Measurements from ENCODE around the gene SIL1. TPM values are rescaled to one million over a fixed set of nuclear protein-coding genes. Genes with fewer than 3 reads are reported as not detected.

Gene SIL1
- total and polyA plus RNA-seq, 2 of the 8 experiments (the other 6 are each of a cell fraction or from before 2014, with no cell fraction given), result 8.3 to 12.8 TPM

DNA sequence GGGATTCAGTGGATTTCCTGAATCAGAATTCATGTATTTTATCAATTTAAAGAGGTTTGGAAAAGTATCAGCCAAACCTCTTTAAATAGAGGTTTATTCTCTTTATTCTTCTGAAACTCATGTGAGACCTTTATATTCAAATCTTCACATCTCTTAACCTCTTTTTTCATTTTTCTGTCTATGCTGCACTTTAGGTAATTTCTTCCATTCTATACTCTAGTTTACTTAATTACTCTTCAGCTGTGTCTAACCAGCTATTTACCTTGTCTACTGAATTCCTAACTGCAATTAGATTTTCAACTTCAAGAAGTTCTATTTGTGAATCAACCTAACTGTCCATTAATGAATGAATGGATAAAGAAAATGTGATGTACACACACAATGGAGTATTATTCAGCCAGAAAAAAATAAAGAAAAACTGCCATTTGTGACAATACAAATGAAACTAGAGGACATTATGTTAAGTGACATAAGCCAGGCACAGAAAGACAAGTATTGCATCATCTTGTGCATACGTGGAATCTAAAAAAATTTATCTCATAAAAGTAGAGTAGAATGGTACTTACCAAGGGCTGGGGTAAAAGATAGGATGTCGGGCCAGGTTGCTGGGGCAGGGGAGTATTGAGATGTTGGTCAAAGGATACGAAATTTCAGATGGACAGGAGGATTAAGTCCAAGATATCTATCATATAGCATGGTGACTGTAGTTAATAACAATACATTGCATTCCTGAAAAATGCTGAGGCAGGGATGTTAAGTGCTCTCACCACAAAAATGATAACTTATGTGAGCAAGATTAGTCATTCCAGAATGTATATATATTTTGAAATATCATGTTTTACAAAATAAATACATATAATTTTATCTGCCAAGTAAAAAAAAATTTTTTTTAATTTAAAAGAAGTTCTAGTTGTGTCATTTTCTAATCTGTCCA, 193.5 kb downstream of the SIL1 start:
- H2AFZ ChIP-seq (ENCODE audit: low read length), result no peak overlapping the region
- no peak overlapping the region for H2BK5ac ChIP-seq (ENCODE audit: low read depth, low read length)
- H3K27ac ChIP-seq (ENCODE audit: low read depth, low read length), result no peak overlapping the region
- H3K36me3 ChIP-seq (ENCODE audit: control insufficient read depth in 2 of 4, insufficient read depth in 4 of 4, low read length in 3 of 4), result no peaks in the 10 kb centered on the region
- H3K9ac ChIP-seq (replicated peaks in 1 of 4; ENCODE audit: extremely low read depth in 1 of 4, low read depth in 3 of 4, low read length in 3 of 4), result no peak overlapping the region
- no peak overlapping the region for H3K4me3 ChIP-seq (ENCODE audit: extremely low read depth in 1 of 4, insufficient read depth in 2 of 4, low read depth in 3 of 4, low read length in 4 of 4)
- H3K27me3 ChIP-seq (replicated peaks in 1 of 4; ENCODE audit: control insufficient read depth in 3 of 4, extremely low read depth in 1 of 4, insufficient read depth in 3 of 4, low read length in 3 of 4), result no peaks in the 10 kb centered on the region
- H4K91ac ChIP-seq (replicated peaks; ENCODE audit: insufficient read length, low read length), result no peak overlapping the region
- FAIRE-seq (no peak), DNase-seq (ENCODE audit: low read depth in 1 of 2, low spot score in 2 of 2) (no peak)
- no peak overlapping the region for H3K4me2 ChIP-seq (ENCODE audit: insufficient read depth in 1 of 2, low read depth in 2 of 2, low read length in 2 of 2)
- H2BK12ac ChIP-seq (ENCODE audit: low read depth, low read length), result no peak overlapping the region
- no peak overlapping the region for H2BK20ac ChIP-seq (ENCODE audit: low read length)
- no peak overlapping the region for H3K18ac ChIP-seq (ENCODE audit: extremely low read depth, low read length)
- no peak overlapping the region for H3K23ac ChIP-seq (ENCODE audit: insufficient read length)
- H3K4me1 ChIP-seq (replicated peaks in 1 of 4; ENCODE audit: control insufficient read depth in 3 of 4, insufficient read depth in 4 of 4, low read length in 3 of 4), result no peaks in the 10 kb centered on the region
- ChIA-PET CTCF (ENCODE audit: partially characterized antibody) (interaction anchor here (0.6 to 0.7 kb wide), 2 partner anchors 256 to 333 kb away, joined by 3 read pairs; no protein-coding TSS in a partner anchor), POLR2A (ENCODE audit: partially characterized antibody) (no interaction called here)
- H3K79me1 ChIP-seq (ENCODE audit: low read depth, low read length), result no peaks in the 10 kb centered on the region
- H3K14ac ChIP-seq (ENCODE audit: insufficient read length), result no peak overlapping the region
- H3K9me3 ChIP-seq (ENCODE audit: insufficient read depth in 2 of 2, low read depth in 1 of 2, low read length in 1 of 2), result no peaks in the 10 kb centered on the region
- H3K79me2 ChIP-seq (ENCODE audit: control insufficient read depth in 1 of 2, insufficient read depth in 2 of 2, low read length in 2 of 2), result no peaks in the 10 kb centered on the region
- no peak overlapping the region for H2BK120ac ChIP-seq (replicated peaks; ENCODE audit: low read depth, low read length)
- TF ChIP-seq CEBPB (IDR thresholded peaks at IDR 0.05; ENCODE audit: low read depth, low read length) (peak; percentile 21; the same call in 1 of the 2 replicates), PHF8 (conservative IDR thresholded peaks at IDR 0.05; ENCODE audit: low read depth, low read length) (no peak), SAP30 (IDR thresholded peaks at IDR 0.05; ENCODE audit: insufficient read depth, insufficient replicate concordance, low read length) (no peak), CHD2 (IDR thresholded peaks at IDR 0.05; ENCODE audit: low read length) (no peak)
- TF ChIP-seq, protein P1, sequence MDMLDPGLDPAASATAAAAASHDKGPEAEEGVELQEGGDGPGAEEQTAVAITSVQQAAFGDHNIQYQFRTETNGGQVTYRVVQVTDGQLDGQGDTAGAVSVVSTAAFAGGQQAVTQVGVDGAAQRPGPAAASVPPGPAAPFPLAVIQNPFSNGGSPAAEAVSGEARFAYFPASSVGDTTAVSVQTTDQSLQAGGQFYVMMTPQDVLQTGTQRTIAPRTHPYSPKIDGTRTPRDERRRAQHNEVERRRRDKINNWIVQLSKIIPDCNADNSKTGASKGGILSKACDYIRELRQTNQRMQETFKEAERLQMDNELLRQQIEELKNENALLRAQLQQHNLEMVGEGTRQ (IDR thresholded peaks at IDR 0.05; ENCODE audit: low read length), result no peak
- no peak overlapping the region for H2AK5ac ChIP-seq (ENCODE audit: low read depth, low read length)
- no peak overlapping the region for H3K4ac ChIP-seq (replicated peaks; ENCODE audit: insufficient read length, low read depth, low read length)
- no peak overlapping the region for H4K8ac ChIP-seq (ENCODE audit: extremely low read depth, insufficient read depth, low read length)
- no peaks in the 10 kb centered on the region; the same call in 1 of the 2 replicates for H3K23me2 ChIP-seq (ENCODE audit: low read depth, low read length)
- WGBS, 2 experiments (ENCODE audit: extremely low coverage in 1 of 2, insufficient coverage in 1 of 2, insufficient read length in 1 of 2, insufficient replicate concordance in 2 of 2, low coverage in 1 of 2, low lambda C conversion rate in 2 of 2, missing lambda C conversion rate in 1 of 2), result 90% methylated on average over 3 of the region's 3 CpGs; no CpG with 5 or more reads in 1 of the 2 experiments
- no peak overlapping the region for H4K5ac ChIP-seq (ENCODE audit: insufficient read length, low read depth, low read length)
- no peaks in the 10 kb centered on the region for H4K20me1 ChIP-seq (replicated peaks in 1 of 2; ENCODE audit: control insufficient read depth in 1 of 2, insufficient read depth in 2 of 2, low read length in 2 of 2)
- no peak overlapping the region for H2BK15ac ChIP-seq (ENCODE audit: low read length)
- no peak overlapping the region for H3K56ac ChIP-seq (replicated peaks; ENCODE audit: insufficient read length, low read depth, low read length)
